NB4 (cell line): ENCODE results near the gene AGTPBP1.

Experiments
- DNase-seq: peaks from one replicate; pipeline ENCODE4 v3.0.0; 2010; ENCODE audit warnings: low read depth
- H3K4me3 ChIP-seq: one replicate; pipeline ENCODE4 v1.5.1; 2011; ENCODE audit warnings: mild to moderate bottlenecking, low read depth, low read length, moderate library complexity
- MYC ChIP-seq: IDR thresholded peaks from 2 replicates; pipeline ENCODE4 v1.6.1; 2011; ENCODE audit warnings: low read depth, low read length
- POLR2A ChIP-seq: IDR thresholded peaks from 2 replicates; pipeline ENCODE4 v1.6.1; 2011; ENCODE audit warnings: mild to moderate bottlenecking; ENCODE audit not compliant: insufficient read length; ENCODE audit errors: extremely low read depth
- TF ChIP-seq, protein P1 (sequence below): IDR thresholded peaks from one replicate; pipeline ENCODE4 v1.5.1; 2012; ENCODE audit warnings: low read depth, low read length
- TF ChIP-seq, protein P2 (sequence below): IDR thresholded peaks from 2 replicates; pipeline ENCODE4 v1.6.1; 2011; ENCODE audit warnings: low read depth, low read length

AGTPBP1 gene

GRCh38 chr9:85639675-85640186 lies 102.0 kb downstream of the AGTPBP1 start:
- DNase-seq: no peak
- TF ChIP-seq, protein P1, sequence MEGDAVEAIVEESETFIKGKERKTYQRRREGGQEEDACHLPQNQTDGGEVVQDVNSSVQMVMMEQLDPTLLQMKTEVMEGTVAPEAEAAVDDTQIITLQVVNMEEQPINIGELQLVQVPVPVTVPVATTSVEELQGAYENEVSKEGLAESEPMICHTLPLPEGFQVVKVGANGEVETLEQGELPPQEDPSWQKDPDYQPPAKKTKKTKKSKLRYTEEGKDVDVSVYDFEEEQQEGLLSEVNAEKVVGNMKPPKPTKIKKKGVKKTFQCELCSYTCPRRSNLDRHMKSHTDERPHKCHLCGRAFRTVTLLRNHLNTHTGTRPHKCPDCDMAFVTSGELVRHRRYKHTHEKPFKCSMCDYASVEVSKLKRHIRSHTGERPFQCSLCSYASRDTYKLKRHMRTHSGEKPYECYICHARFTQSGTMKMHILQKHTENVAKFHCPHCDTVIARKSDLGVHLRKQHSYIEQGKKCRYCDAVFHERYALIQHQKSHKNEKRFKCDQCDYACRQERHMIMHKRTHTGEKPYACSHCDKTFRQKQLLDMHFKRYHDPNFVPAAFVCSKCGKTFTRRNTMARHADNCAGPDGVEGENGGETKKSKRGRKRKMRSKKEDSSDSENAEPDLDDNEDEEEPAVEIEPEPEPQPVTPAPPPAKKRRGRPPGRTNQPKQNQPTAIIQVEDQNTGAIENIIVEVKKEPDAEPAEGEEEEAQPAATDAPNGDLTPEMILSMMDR: no peak
- TF ChIP-seq, protein P2, sequence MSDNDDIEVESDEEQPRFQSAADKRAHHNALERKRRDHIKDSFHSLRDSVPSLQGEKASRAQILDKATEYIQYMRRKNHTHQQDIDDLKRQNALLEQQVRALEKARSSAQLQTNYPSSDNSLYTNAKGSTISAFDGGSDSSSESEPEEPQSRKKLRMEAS: no peak
- TF ChIP-seq MYC (no peak), POLR2A (no peak)
- H3K4me3 ChIP-seq: no peak overlapping the region

GRCh38 chr9:85631809-85632208 lies 109.9 kb downstream of the AGTPBP1 start:
- no peak overlapping the region for H3K4me3 ChIP-seq
- TF ChIP-seq MYC (no peak), POLR2A (no peak)
- TF ChIP-seq, protein P2: no peak
- TF ChIP-seq, protein P1: no peak
- DNase-seq: no peak

DNA sequence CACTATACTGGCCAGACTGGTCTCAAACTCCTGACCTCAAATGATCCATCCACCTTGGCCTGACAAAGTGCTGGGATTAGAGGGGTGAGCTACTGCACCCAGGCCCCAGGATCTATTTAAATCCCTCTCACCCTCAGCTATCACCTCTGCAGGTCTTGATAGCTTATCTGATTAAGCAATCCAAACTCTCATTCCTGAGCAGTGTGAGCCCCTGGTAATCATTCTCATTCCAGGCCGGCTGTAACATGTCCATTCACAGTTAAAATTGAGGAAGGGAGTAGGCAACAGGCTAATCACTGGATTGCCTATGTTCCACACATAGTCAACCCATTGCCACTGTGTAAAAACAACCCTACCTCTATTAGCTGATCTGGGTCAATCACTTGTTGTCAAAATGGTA lies 111.1 kb downstream of the AGTPBP1 start:
- TF ChIP-seq, protein P2: no peak
- TF ChIP-seq MYC (no peak), POLR2A (no peak)
- TF ChIP-seq, protein P1: no peak
- no peak for DNase-seq
- no peak overlapping the region for H3K4me3 ChIP-seq

GRCh38 chr9:85617141-85617670 lies 124.5 kb downstream of the AGTPBP1 start:
- DNase-seq: no peak
- TF ChIP-seq, protein P2: no peak
- TF ChIP-seq, protein P1: no peak
- TF ChIP-seq MYC (no peak), POLR2A (no peak)
- H3K4me3 ChIP-seq: no peak overlapping the region

GRCh38 chr9:85615792-85616191 lies 126.0 kb downstream of the AGTPBP1 start:
- H3K4me3 ChIP-seq: no peak overlapping the region
- TF ChIP-seq, protein P1: no peak
- TF ChIP-seq, protein P2: no peak
- no peak for TF ChIP-seq MYC
- TF ChIP-seq POLR2A: no peak
- DNase-seq: no peak
